Endothelial cell of umbilical vein (primary cell): ENCODE measurements around the gene USH2A. TPM values are rescaled to one million over a fixed set of nuclear protein-coding genes. Genes with fewer than 3 reads are reported as not detected.

Source experiments
- BruUV-seq: library from RNA; stranded (reverse); fragments of 400-500 nt; replicated peaks from 2 replicates; lab custom pipeline; 2021; lab: Mats Ljungman, UMichigan
- CTCF ChIA-PET: fragments of 300-600, 350-600 bp; sonication (Branson Sonifier 250); formaldehyde crosslinking; loops from one replicate; lab custom pipeline; 2021; ENCODE audit warnings: antibody characterized with exemption, inconsistent platforms; lab: Charles Lee
- POLR2A ChIA-PET: fragments of 300-600, 350-600 bp; sonication (Branson Sonifier 250); formaldehyde crosslinking; loops from one replicate; lab custom pipeline; 2021; ENCODE audit warnings: antibody characterized with exemption, inconsistent platforms; lab: Charles Lee
- DNase-seq: peaks from one replicate; pipeline ENCODE4 v3.0.0-alpha.2; 2011; ENCODE audit warnings: low read depth, low spot score
- FAIRE-seq: peaks from 2 replicates; lab custom pipeline; 2011; peaks lifted over from hg19 to GRCh38; lab: Jason Lieb, UNC
- H2AFZ ChIP-seq: 2 replicates; pipeline ENCODE4 v1.6.0; 2012; ENCODE audit warnings: low read depth, low read length, control low read depth, inconsistent platforms
- H3K27ac ChIP-seq: 2 replicates; pipeline ENCODE4 v1.5.1; 2011; ENCODE audit warnings: low read depth, mild to moderate bottlenecking, control low read depth, low read length, moderate library complexity; ENCODE audit not compliant: insufficient read depth
- H3K27me3 ChIP-seq, 2 experiments: 2 replicates each; pipeline versions ENCODE4 v1.6.0 to v1.6.1; 2011; ENCODE audit warnings: low read length in 2 of 2, mixed read lengths in 1 of 2; ENCODE audit not compliant: control insufficient read depth in 2 of 2, insufficient read depth in 2 of 2
- H3K36me3 ChIP-seq, 2 experiments: 2 replicates in 1 of 2; 3 replicates in 1 of 2; pipeline ENCODE4 v1.5.1; 2011; ENCODE audit warnings: low read length in 2 of 2, mild to moderate bottlenecking in 1 of 2, moderate library complexity in 1 of 2; ENCODE audit not compliant: control insufficient read depth in 2 of 2, insufficient read depth in 2 of 2; ENCODE audit errors: extremely low read depth in 1 of 2
- H3K4me1 ChIP-seq: 3 replicates; pipeline ENCODE4 v1.5.1; 2011; ENCODE audit warnings: mild to moderate bottlenecking, low read length; ENCODE audit not compliant: control insufficient read depth, insufficient read depth; ENCODE audit errors: extremely low read depth
- H3K4me2 ChIP-seq: 2 replicates; pipeline ENCODE4 v1.6.1; 2011; ENCODE audit warnings: low read length, control low read depth, mixed read lengths; ENCODE audit not compliant: insufficient read depth
- H3K4me3 ChIP-seq, 3 experiments: fragments of 200-600 bp in 1 of 3; sonication (generic), shearing (Covaris generic) in 1 of 3; replicated peaks in 1 of 3; 2 replicates each; pipeline ENCODE4 v1.5.1; 2011 to 2016; ENCODE audit warnings: control low read depth in 3 of 3, low read length in 3 of 3, mild to moderate bottlenecking in 2 of 3, inconsistent platforms in 1 of 3, low read depth in 1 of 3, moderate library complexity in 1 of 3; ENCODE audit not compliant: insufficient read depth in 1 of 3
- H3K79me2 ChIP-seq: 2 replicates; pipeline ENCODE4 v1.6.0; 2012; ENCODE audit warnings: low read length, inconsistent platforms; ENCODE audit not compliant: control insufficient read depth, insufficient read depth
- H3K9ac ChIP-seq: replicated peaks from 2 replicates; pipeline ENCODE3; 2011; ENCODE audit warnings: low read length, control low read depth; ENCODE audit not compliant: insufficient read depth; ENCODE audit errors: extremely low read depth
- H3K9me1 ChIP-seq: replicated peaks from 3 replicates; pipeline ENCODE4 v1.6.0; 2011; ENCODE audit warnings: mild to moderate bottlenecking, low read length; ENCODE audit not compliant: control insufficient read depth, insufficient read depth; ENCODE audit errors: extremely low read depth
- H3K9me3 ChIP-seq: replicated peaks from 2 replicates; pipeline ENCODE4 v1.5.1; 2012; ENCODE audit warnings: low read length, inconsistent platforms; ENCODE audit not compliant: control insufficient read depth, insufficient read depth
- H4K20me1 ChIP-seq: replicated peaks from 2 replicates; pipeline ENCODE3; 2011; ENCODE audit warnings: mild to moderate bottlenecking, low read length; ENCODE audit not compliant: control insufficient read depth, insufficient read depth; ENCODE audit errors: extremely low read depth
- FOS ChIP-seq: IDR thresholded peaks from 2 replicates; pipeline ENCODE4 v1.6.1; 2011; ENCODE audit warnings: mild to moderate bottlenecking, low read length, moderate library complexity, borderline replicate concordance; ENCODE audit not compliant: insufficient read depth
- JUN ChIP-seq: IDR thresholded peaks from 2 replicates; pipeline ENCODE4 v1.6.1; 2011; ENCODE audit warnings: borderline replicate concordance, low read depth; ENCODE audit not compliant: insufficient read length, insufficient read depth
- POLR2A ChIP-seq: IDR thresholded peaks from 2 replicates; pipeline ENCODE4 v1.6.1; 2012; ENCODE audit warnings: low read depth, mild to moderate bottlenecking, control low read depth, low read length
- POLR2AphosphoS5 ChIP-seq: IDR thresholded peaks from 2 replicates; pipeline ENCODE4 v1.6.1; 2012; ENCODE audit warnings: low read depth, mild to moderate bottlenecking, control low read depth, low read length, moderate library complexity; ENCODE audit not compliant: insufficient read depth
- dilution Hi-C: fragments of 300-500 bp; cut with MboI; formaldehyde crosslinking; loops from one replicate; pipeline ENCODE4 v1.15.0; 2019; ENCODE audit warnings: low sequenced_read_pairs; ENCODE audit not compliant: extremely low pct_ligation_motif_present
- intact Hi-C: fragments of 100-400 bp; cut with micrococcal nuclease; formaldehyde crosslinking; loops from one replicate; pipeline ENCODE4 v1.10.0; 2022
- polyA plus RNA-seq, 4 experiments: library from polyadenylated mRNA; depleted of rRNA in 3 of 4; stranded (reverse) in 3 of 4; unstranded in 1 of 4; fragments of >200 nt; gene quantifications; 2 replicates each; pipeline versions ENCODE4 v1.2.1 to v1.2.3, GENCODE V29; 2011 to 2012; ENCODE audit warnings: missing spikeins in 1 of 4
- total RNA-seq: library from RNA; stranded (reverse); gene quantifications from 2 replicates; pipeline ENCODE4 v1.2.3, GENCODE V29; 2021
- TF ChIP-seq, protein P1 (sequence below), 2 donors: IDR thresholded peaks; 1 replicate in 1 of 2; 2 replicates in 1 of 2; pipeline ENCODE4 v1.5.1; 2011; ENCODE audit warnings: low read length in 2 of 2, mild to moderate bottlenecking in 2 of 2, moderate library complexity in 2 of 2, control low read depth in 1 of 2, inconsistent platforms in 1 of 2, low read depth in 1 of 2; ENCODE audit not compliant: insufficient read depth in 1 of 2; ENCODE audit errors: extremely low read depth in 1 of 2

Gene USH2A
- total and polyA plus RNA-seq, 2 donors (not counting 3 experiments of a cell fraction or from before 2014, with no cell fraction given), result not detected

DNA sequence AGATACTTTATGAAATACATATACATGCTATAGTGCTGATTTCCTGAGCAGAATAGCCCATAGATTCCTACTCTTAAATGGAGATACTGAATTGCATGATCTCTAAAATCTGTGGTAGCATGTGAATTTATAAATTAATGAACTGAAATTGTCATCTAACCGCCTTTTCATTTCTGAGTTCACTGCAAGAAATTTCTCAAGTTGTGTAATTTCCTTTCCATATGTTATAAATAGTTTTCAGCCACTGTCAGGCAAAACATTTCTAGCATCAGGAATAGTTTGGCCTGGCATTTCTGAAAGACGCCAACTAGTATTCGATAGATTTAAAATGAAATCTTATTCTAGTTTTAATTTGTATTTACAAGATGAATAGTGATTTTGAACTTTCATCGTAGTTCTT, 310.1 kb downstream of the USH2A start:
- no peaks in the 10 kb centered on the region for H3K4me1 ChIP-seq
- H3K9me3 ChIP-seq, result no peaks in the 10 kb centered on the region
- no peak for TF ChIP-seq POLR2AphosphoS5
- no peak for TF ChIP-seq FOS
- no peak for TF ChIP-seq POLR2A
- TF ChIP-seq, protein P1, sequence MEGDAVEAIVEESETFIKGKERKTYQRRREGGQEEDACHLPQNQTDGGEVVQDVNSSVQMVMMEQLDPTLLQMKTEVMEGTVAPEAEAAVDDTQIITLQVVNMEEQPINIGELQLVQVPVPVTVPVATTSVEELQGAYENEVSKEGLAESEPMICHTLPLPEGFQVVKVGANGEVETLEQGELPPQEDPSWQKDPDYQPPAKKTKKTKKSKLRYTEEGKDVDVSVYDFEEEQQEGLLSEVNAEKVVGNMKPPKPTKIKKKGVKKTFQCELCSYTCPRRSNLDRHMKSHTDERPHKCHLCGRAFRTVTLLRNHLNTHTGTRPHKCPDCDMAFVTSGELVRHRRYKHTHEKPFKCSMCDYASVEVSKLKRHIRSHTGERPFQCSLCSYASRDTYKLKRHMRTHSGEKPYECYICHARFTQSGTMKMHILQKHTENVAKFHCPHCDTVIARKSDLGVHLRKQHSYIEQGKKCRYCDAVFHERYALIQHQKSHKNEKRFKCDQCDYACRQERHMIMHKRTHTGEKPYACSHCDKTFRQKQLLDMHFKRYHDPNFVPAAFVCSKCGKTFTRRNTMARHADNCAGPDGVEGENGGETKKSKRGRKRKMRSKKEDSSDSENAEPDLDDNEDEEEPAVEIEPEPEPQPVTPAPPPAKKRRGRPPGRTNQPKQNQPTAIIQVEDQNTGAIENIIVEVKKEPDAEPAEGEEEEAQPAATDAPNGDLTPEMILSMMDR (IDR thresholded peaks at IDR 0.05; ENCODE audit: extremely low read depth in 1 of 2, insufficient read depth in 1 of 2, low read depth in 1 of 2, low read length in 2 of 2), result no peak
- no peak for TF ChIP-seq JUN
- dilution Hi-C loops, result no loop called here
- ChIA-PET POLR2A (no interaction called here), CTCF (no interaction called here)
- no peak overlapping the region for H3K9ac ChIP-seq
- no peak for DNase-seq
- H3K4me2 ChIP-seq, result no peak overlapping the region
- no peaks in the 10 kb centered on the region for H4K20me1 ChIP-seq
- H3K27me3 ChIP-seq, result no peaks in the 10 kb centered on the region
- intact Hi-C loops, result no loop called here
- no peaks in the 10 kb centered on the region for H3K79me2 ChIP-seq
- no peak overlapping the region for H2AFZ ChIP-seq
- H3K36me3 ChIP-seq, result no peaks in the 10 kb centered on the region
- FAIRE-seq, result no peak
- H3K27ac ChIP-seq, result no peak overlapping the region
- no peak overlapping the region for H3K4me3 ChIP-seq
- H3K9me1 ChIP-seq, result no peaks in the 10 kb centered on the region
- no TSS peak for BruUV-seq

DNA sequence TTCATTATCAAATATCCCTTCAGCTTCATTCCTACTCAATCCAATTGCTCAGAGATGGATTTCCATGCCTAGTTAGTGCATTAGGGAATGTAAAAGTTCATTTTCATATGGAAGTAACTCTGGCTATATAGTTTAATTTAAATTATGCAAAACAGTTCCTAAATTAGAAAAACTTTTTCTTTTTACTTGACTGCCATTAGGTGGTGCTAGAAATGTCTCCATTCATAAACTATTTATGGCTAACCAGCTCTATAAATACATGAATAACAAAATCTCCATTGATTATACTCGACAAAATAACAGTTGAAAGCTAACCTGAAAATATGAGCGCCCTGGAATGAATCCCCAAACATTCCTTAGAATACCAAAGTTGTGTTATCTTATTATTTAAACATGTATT, 311.4 kb downstream of the USH2A start:
- Histone ChIP-seq H3K9me1 (no peaks in the 10 kb centered on the region), H3K4me2 (no peak overlapping the region), H2AFZ (no peak overlapping the region), H3K4me1 (no peaks in the 10 kb centered on the region), H3K9ac (no peak overlapping the region), H3K4me3 (no peak overlapping the region), H3K27ac (no peak overlapping the region), H3K9me3 (no peaks in the 10 kb centered on the region), H3K27me3 (no peaks in the 10 kb centered on the region), H4K20me1 (no peaks in the 10 kb centered on the region), H3K36me3 (no peaks in the 10 kb centered on the region), H3K79me2 (no peaks in the 10 kb centered on the region)
- intact Hi-C loops (no loop called here), dilution Hi-C loops (no loop called here)
- POLR2A ChIA-PET, result no interaction called here
- DNase-seq, result no peak
- CTCF ChIA-PET, result no interaction called here
- FAIRE-seq, result no peak
- no TSS peak for BruUV-seq
- TF ChIP-seq POLR2AphosphoS5, result no peak
